Activated T-helper 1 cell treated with anti-CD3 and anti-CD28 coated beads, Interleukin-12 subunit alpha, Interleukin-12 subunit beta, Interleukin-2, Interleukin-4 antibody, amounts not matched to agents 30 ng/mL and 10 ng/mL and 1 ng/mL, durations not matched to agents 14 hours and 24 hours and 36 hours (primary cell): ENCODE data around the gene TBXAS1. TPM values are rescaled to one million over a fixed set of nuclear protein-coding genes. Genes with fewer than 3 reads are reported as not detected.

Experiments used
- DNase-seq: peaks from one replicate; pipeline ENCODE4 v3.0.0; 2021; ENCODE audit warnings: low spot score
- H3K27ac Mint-ChIP-seq: one replicate; pipeline ENCODE4 v1.8.0; 2021; ENCODE audit warnings: mild to moderate bottlenecking, mixed read lengths
- H3K27me3 Mint-ChIP-seq: one replicate; pipeline ENCODE4 v1.8.0; 2022; ENCODE audit warnings: mild to moderate bottlenecking, moderate library complexity, mixed read lengths; ENCODE audit not compliant: insufficient read depth
- H3K36me3 Mint-ChIP-seq: one replicate; pipeline ENCODE4 v1.8.0; 2021; ENCODE audit warnings: low read depth, mixed read lengths
- H3K4me1 Mint-ChIP-seq: one replicate; pipeline ENCODE4 v1.8.0; 2021; ENCODE audit warnings: low read depth, mixed read lengths
- H3K4me3 Mint-ChIP-seq: one replicate; pipeline ENCODE4 v1.8.0; 2021; ENCODE audit warnings: mild to moderate bottlenecking, moderate library complexity, mixed read lengths
- H3K9me3 Mint-ChIP-seq: one replicate; pipeline ENCODE4 v1.8.0; 2021; ENCODE audit warnings: mixed read lengths
- intact Hi-C: fragments of 100-400 bp; cut with micrococcal nuclease; formaldehyde crosslinking; loops from one replicate; pipeline ENCODE4 v1.15.1; 2024
- total RNA-seq: library from RNA; stranded (reverse); gene quantifications from 2 replicates; pipeline ENCODE4 v1.2.3, GENCODE V29; 2022

TBXAS1 gene
- total RNA-seq, 1 donor from 2014 or later: 2.4 TPM

GRCh38 chr7:140049339-140050024, 220.4 kb downstream of the TBXAS1 start:
- peaks cover 42% of the 10 kb centered on the region for H3K36me3 Mint-ChIP-seq
- no peak overlapping the region for H3K27ac Mint-ChIP-seq
- no peak for DNase-seq
- intact Hi-C loops: no loop called here
- H3K4me1 Mint-ChIP-seq: peaks cover 32% of the 10 kb centered on the region
- H3K4me3 Mint-ChIP-seq: no peak overlapping the region
- H3K9me3 Mint-ChIP-seq: no peaks in the 10 kb centered on the region
- H3K27me3 Mint-ChIP-seq: no peaks in the 10 kb centered on the region

- H3K36me3 Mint-ChIP-seq: peaks cover 44% of the 10 kb centered on the region
Measured at GRCh38 chr7:140050100-140050499, 221.0 kb downstream of the TBXAS1 start.

GRCh38 chr7:140051820-140052219, 222.8 kb downstream of the TBXAS1 start:
- no peak overlapping the region for H3K27ac Mint-ChIP-seq
- H3K4me1 Mint-ChIP-seq: peaks cover 54% of the 10 kb centered on the region
- no peaks in the 10 kb centered on the region for H3K27me3 Mint-ChIP-seq
- no peaks in the 10 kb centered on the region for H3K9me3 Mint-ChIP-seq
- no peak overlapping the region for H3K4me3 Mint-ChIP-seq
- intact Hi-C loops: no loop called here
- peaks cover 47% of the 10 kb centered on the region for H3K36me3 Mint-ChIP-seq
- no peak for DNase-seq

More at GRCh38 chr7:140050100-140050499, 221.0 kb downstream of the TBXAS1 start:
- Mint-ChIP-seq H3K27me3 (no peaks in the 10 kb centered on the region), H3K9me3 (no peaks in the 10 kb centered on the region), H3K4me3 (no peak overlapping the region), H3K4me1 (peaks cover 39% of the 10 kb centered on the region), H3K27ac (no peak overlapping the region)
- intact Hi-C loops: no loop called here
- DNase-seq: no peak

GRCh38 chr7:140053812-140054539, 224.9 kb downstream of the TBXAS1 start:
- Mint-ChIP-seq H3K36me3 (peaks cover 45% of the 10 kb centered on the region), H3K27me3 (no peaks in the 10 kb centered on the region), H3K9me3 (no peaks in the 10 kb centered on the region), H3K4me3 (no peak overlapping the region), H3K27ac (no peak overlapping the region), H3K4me1 (peaks cover 65% of the 10 kb centered on the region)
- intact Hi-C loops: no loop called here
- no peak for DNase-seq

DNA sequence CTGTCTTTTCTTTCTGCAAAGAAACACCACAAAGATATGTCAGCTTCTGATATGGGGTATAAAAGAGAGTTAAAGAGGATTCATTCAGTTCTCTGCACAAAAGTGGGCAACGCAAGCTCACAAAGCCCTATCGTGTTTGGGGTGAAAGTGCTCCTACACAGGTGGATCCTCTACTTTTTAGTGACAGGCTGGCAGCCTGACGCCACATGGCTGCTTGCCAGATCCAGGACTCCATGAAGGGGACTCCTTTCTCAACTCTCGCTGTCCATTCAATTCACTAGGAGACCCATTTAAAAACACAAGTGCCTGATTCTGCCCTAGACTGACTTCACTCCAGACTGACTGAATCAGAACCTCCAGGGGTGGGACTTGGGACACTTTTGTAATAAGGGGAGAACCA, 225.7 kb downstream of the TBXAS1 start:
- peaks cover 72% of the 10 kb centered on the region for H3K4me1 Mint-ChIP-seq
- H3K27ac Mint-ChIP-seq: peak overlapping the region; percentile 2

DNA sequence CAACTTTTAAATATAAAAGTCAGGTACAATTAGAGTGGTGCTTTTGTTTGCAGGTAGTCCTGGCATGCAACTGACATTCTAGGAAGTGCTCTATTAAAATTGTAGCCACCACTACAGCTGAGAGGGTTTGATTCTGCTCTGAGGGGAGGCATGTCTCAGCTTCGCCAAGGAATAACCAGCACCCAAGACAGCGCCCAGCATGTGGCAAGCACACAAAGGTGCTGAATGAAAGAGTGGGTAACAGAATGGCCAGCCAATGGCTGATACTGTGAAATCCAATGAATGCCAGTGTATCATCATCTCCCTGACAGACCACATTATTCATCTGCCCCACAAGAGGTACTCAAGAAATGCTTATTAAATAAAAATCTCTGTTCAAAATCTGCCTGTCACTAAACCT, 226.8 kb downstream of the TBXAS1 start:
- Mint-ChIP-seq H3K36me3 (peaks cover 49% of the 10 kb centered on the region), H3K9me3 (no peaks in the 10 kb centered on the region)
- intact Hi-C loops: no loop called here

More for the DNA sequence above, 225.7 kb downstream of the TBXAS1 start:
- H3K36me3 Mint-ChIP-seq: peaks cover 50% of the 10 kb centered on the region
- intact Hi-C loops: no loop called here
- H3K27me3 Mint-ChIP-seq: no peaks in the 10 kb centered on the region
- no peaks in the 10 kb centered on the region for H3K9me3 Mint-ChIP-seq
- DNase-seq: no peak
- H3K4me3 Mint-ChIP-seq: no peak overlapping the region

GRCh38 chr7:140056431-140057142, 227.5 kb downstream of the TBXAS1 start:
- DNase-seq: no peak
- Mint-ChIP-seq H3K27ac (no peak overlapping the region), H3K27me3 (no peaks in the 10 kb centered on the region), H3K4me1 (peaks cover 84% of the 10 kb centered on the region), H3K9me3 (no peaks in the 10 kb centered on the region), H3K36me3 (peaks cover 52% of the 10 kb centered on the region), H3K4me3 (no peak overlapping the region)
- intact Hi-C loops: no loop called here

More for the DNA sequence above, 226.8 kb downstream of the TBXAS1 start:
- peaks cover 77% of the 10 kb centered on the region for H3K4me1 Mint-ChIP-seq
- no peak overlapping the region for H3K27ac Mint-ChIP-seq
- no peak overlapping the region for H3K4me3 Mint-ChIP-seq
- H3K27me3 Mint-ChIP-seq: no peaks in the 10 kb centered on the region
- no peak for DNase-seq

GRCh38 chr7:140057143-140057535, 228.1 kb downstream of the TBXAS1 start:
- no peak for DNase-seq
- Mint-ChIP-seq H3K27me3 (no peaks in the 10 kb centered on the region), H3K9me3 (no peaks in the 10 kb centered on the region), H3K4me3 (no peak overlapping the region), H3K27ac (no peak overlapping the region), H3K36me3 (peaks cover 51% of the 10 kb centered on the region), H3K4me1 (peaks cover 86% of the 10 kb centered on the region)
- intact Hi-C loops: no loop called here

DNA sequence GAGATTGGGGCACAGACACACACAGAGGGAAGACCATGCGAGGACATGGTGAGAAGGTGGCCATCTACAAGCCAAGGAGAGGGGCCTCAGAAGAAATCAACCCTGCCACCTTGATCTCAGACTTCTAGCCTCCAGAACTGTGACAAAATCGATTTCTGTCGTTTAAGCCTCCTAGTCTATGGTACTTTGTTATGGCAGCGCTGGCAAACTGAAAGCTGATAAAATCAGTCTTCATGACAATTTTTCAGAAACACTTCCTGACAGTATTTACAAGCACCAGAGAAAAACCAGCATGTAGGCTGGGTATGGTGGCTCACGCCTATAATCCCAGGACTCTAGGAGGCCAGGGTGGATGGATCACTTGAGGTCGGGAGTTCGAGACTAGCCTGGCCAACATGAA, 229.5 kb downstream of the TBXAS1 start:
- Mint-ChIP-seq H3K27ac (peak overlapping the region; percentile 24), H3K36me3 (peaks cover 41% of the 10 kb centered on the region), H3K9me3 (no peaks in the 10 kb centered on the region), H3K4me1 (peaks cover 77% of the 10 kb centered on the region), H3K4me3 (peak overlapping the region; percentile 19), H3K27me3 (no peaks in the 10 kb centered on the region)
- no peak for DNase-seq
- intact Hi-C loops: no loop called here

DNA sequence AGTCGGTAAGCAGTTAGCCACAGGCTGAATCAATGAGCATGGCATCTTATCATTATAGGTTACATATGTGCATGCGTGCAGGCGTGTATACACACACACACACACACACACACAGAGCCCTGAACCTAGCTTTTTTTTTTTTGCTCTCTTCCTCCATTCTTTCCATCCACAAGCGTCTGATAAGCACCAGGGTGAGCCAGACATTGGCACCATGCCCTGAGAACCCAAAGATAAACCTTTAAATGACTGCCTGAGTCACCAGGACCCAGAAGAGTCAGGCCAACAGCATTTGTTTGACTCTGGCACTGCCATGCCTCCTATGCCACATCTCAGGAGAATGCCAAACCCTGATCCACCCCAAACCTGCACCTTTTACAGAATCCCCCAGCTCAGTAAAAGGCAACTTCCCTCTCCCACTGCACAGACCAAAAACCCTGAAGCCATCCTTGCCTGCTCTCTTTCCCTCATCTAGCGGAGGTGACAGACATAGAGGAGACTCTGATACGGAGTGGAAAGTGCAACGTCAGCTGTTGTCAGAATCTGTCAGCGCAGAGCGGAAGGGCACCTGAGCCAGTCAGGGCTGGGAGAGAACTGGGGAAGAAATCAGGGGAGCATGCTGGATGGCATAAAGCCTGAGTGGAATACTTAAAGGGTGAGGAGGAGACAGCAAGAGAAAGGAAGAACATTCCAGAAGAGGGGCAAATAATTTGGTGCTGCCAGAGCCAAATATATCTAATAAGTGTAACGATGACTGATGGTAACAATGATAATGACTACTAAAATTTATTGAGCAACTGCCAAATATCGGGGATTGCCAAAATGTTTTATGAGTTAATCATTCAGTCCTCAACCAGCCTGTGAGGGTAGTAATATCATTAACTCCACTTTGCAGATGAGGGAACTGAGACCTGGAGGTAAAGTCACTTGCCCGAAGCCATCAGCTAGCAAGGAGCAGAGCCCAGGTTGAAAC, 230.5 kb downstream of the TBXAS1 start:
- peaks cover 33% of the 10 kb centered on the region for H3K36me3 Mint-ChIP-seq
- peak overlapping the region; percentile 62 for H3K27ac Mint-ChIP-seq
- no peaks in the 10 kb centered on the region for H3K9me3 Mint-ChIP-seq
- intact Hi-C loops: loop anchor here (5.0 to 10.0 kb wide), 6 partner anchors 193 to 418 kb away; partner anchors contain the start of genes HIPK2 and MKRN1
- no peaks in the 10 kb centered on the region for H3K27me3 Mint-ChIP-seq
- H3K4me1 Mint-ChIP-seq: peaks cover 72% of the 10 kb centered on the region
- H3K4me3 Mint-ChIP-seq: peak overlapping the region; percentile 82
- DNase-seq: no peak

DNA sequence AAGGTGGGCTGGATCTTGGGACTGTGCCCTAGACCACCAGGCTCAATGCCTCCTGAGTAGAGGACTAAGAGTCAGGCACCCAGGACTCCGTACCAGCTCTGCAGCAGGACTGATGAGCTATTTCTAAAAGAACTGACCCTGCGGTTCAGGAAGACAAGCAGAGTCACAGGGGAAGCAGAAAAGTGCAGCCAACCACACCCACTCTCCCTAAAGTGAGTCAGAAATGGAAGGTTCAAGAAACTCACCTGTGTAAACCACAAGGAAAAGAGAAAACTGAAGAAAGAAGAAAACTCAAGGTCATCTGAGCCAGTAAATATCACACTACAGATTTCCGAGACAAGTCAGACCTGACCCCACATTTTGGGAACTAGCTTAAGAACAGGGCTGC, 231.2 kb downstream of the TBXAS1 start:
- Mint-ChIP-seq H3K36me3 (peaks cover 30% of the 10 kb centered on the region), H3K27me3 (no peaks in the 10 kb centered on the region), H3K4me3 (peak overlapping the region; percentile 82), H3K4me1 (peaks cover 65% of the 10 kb centered on the region), H3K9me3 (no peaks in the 10 kb centered on the region), H3K27ac (peak overlapping the region; percentile 91)
- DNase-seq: no peak
- intact Hi-C loops: loop anchor here (5.0 to 10.0 kb wide), 6 partner anchors 192 to 417 kb away; partner anchors contain the start of genes HIPK2 and MKRN1
